BJ (cell line): ENCODE measurements around the gene MCC. TPM values are rescaled to one million over a fixed set of nuclear protein-coding genes. Genes with fewer than 3 reads are reported as not detected.

ENCODE experiments used
- CTCF ChIA-PET: fragments of 350-600 bp; formaldehyde crosslinking; extraction: SDS; loops from one replicate; lab custom pipeline; 2021; ENCODE audit warnings: antibody characterized with exemption, inconsistent platforms; lab: Yijun Ruan, JAX
- POLR2A ChIA-PET: fragments of 300-600 bp; sonication (Branson Sonifier 250); formaldehyde crosslinking; extraction: SDS; loops from one replicate; lab custom pipeline; 2021; ENCODE audit warnings: antibody characterized with exemption; lab: Charles Lee
- DNase-seq: peaks from one replicate; pipeline ENCODE4 v3.0.0-alpha.2; 2011; ENCODE audit warnings: low read depth
- H3K27me3 ChIP-seq: 2 replicates; pipeline ENCODE4 v1.6.0; 2011; ENCODE audit warnings: low read length; ENCODE audit not compliant: control insufficient read depth, insufficient read depth
- H3K36me3 ChIP-seq: 2 replicates; pipeline ENCODE4 v1.5.1; 2011; ENCODE audit warnings: low read length; ENCODE audit not compliant: control insufficient read depth, insufficient read depth
- H3K4me3 ChIP-seq: 2 replicates; pipeline ENCODE4 v1.5.1; 2011; ENCODE audit warnings: low read depth, mild to moderate bottlenecking, control low read depth, low read length
- polyA plus RNA-seq: library from polyadenylated mRNA; depleted of rRNA; stranded (reverse); fragments of >200 nt; gene quantifications from 2 replicates; pipeline ENCODE4 v1.2.3, GENCODE V29; 2011
- TF ChIP-seq, protein P1 (sequence below): IDR thresholded peaks from 2 replicates; pipeline ENCODE4 v1.5.1; 2011; ENCODE audit warnings: low read depth, mild to moderate bottlenecking, control low read depth, inconsistent platforms, low read length, moderate library complexity; ENCODE audit not compliant: insufficient read depth

The MCC gene
- polyA plus RNA-seq, 1 experiment, result 2.3 TPM

DNA sequence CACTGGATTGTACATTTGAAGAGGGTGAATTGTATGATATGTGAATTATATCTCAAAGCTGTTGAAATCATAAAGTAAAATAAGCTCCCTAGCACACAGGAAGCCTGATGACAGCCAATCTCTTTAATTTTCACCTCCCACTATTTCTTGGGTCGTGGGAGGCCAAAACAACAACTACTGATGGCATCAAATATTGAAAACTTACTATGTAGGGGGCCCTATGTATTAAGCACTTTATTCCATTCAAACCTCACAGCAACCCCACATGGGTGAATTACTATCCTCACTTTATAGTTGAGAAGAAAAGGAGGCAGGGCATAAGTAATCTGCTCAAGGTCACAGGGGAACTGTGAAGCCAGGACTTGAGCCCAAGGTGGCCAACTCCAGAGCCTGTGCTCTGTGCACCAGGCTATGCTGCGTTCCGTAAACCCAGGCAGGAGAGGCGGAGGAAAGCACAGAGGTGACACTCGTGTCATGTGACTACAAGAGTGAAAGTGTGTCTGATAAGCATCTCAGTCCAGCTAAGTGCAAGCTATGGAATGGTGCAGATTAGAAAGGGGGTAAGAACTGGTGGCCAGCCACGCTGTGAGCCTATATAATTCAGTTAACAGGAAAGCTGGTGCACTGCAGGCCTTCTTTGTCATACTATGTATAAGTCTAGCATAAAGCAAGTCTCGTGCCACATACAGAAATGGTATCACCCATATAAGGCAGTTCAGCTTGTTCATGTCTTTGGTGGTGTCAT lies 290.6 kb downstream of the MCC start:
- no peaks in the 10 kb centered on the region for H3K27me3 ChIP-seq
- H3K4me3 ChIP-seq, result no peak overlapping the region
- no peak for DNase-seq
- ChIA-PET POLR2A (no interaction called here), CTCF (interaction anchor here (1.0 kb wide), 1 partner anchor 14 kb away, joined by 3 read pairs; no protein-coding TSS in a partner anchor)
- H3K36me3 ChIP-seq, result no peaks in the 10 kb centered on the region
- TF ChIP-seq, protein P1, sequence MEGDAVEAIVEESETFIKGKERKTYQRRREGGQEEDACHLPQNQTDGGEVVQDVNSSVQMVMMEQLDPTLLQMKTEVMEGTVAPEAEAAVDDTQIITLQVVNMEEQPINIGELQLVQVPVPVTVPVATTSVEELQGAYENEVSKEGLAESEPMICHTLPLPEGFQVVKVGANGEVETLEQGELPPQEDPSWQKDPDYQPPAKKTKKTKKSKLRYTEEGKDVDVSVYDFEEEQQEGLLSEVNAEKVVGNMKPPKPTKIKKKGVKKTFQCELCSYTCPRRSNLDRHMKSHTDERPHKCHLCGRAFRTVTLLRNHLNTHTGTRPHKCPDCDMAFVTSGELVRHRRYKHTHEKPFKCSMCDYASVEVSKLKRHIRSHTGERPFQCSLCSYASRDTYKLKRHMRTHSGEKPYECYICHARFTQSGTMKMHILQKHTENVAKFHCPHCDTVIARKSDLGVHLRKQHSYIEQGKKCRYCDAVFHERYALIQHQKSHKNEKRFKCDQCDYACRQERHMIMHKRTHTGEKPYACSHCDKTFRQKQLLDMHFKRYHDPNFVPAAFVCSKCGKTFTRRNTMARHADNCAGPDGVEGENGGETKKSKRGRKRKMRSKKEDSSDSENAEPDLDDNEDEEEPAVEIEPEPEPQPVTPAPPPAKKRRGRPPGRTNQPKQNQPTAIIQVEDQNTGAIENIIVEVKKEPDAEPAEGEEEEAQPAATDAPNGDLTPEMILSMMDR, result no peak

DNA sequence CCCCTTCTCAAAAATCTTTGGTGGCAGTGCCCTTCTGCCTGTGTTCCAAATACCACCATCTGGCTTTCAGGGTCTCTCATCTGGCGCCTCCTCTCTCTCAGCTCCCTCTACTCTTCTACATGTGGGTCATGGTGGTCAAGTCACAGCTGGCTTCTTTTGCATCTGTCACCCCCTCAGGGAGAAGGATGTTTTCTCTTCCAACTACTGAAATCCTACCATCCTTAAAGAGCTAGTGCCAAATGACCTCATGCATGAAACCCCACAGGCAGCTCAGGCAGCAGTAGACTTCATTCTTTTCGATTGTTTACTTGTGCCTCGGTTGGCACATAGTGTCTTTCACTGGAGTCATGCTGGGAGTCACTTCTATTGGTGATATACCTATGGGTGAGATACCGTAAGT lies 292.5 kb downstream of the MCC start:
- TF ChIP-seq, protein P1, result no peak
- POLR2A ChIA-PET, result no interaction called here
- Histone ChIP-seq H3K4me3 (no peak overlapping the region), H3K36me3 (no peaks in the 10 kb centered on the region), H3K27me3 (no peaks in the 10 kb centered on the region)
- no peak for DNase-seq
- CTCF ChIA-PET, result no interaction called here

DNA sequence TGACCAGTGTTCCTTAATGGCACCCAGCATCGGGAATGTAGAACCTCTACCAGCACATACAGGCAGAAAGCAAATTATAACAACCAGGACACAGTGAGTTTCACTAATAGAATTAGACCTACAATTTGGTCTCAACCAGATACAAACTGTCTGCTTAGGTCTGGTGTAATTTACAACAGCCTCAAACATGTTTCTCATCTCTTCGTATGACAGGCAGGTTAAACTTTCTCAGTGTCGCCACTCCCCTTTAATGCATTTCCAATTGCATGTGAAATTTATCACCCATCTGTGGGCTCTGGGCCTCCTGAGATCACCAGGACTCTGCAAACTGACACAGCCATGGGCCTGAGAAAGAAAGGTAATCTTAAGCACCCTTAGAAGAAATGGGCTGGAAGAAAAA lies 293.0 kb downstream of the MCC start:
- TF ChIP-seq, protein P1, result no peak
- ChIA-PET CTCF (no interaction called here), POLR2A (no interaction called here)
- H3K27me3 ChIP-seq, result no peaks in the 10 kb centered on the region
- DNase-seq, result no peak
- no peaks in the 10 kb centered on the region for H3K36me3 ChIP-seq
- H3K4me3 ChIP-seq, result no peak overlapping the region

DNA sequence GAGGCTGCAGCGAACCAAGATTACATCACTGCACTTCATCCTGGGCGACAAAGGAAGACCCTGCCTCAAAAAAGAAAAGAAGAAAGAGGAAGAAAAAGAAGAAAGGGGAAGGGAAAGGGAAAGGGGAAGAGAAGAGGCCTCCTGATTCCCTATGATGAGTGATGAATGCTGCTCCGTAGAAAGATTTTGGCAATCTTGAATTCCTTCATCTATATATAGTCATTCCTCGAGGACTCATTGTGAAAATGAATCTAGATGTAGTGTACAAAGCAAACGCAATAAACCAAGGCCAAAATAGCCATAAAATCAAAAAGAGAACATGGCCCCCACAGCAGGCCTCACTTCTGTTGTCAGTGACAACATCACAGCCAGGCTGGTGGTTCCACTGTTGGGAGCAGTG lies 293.7 kb downstream of the MCC start:
- CTCF ChIA-PET, result no interaction called here
- TF ChIP-seq, protein P1, result no peak
- no peaks in the 10 kb centered on the region for H3K27me3 ChIP-seq

DNA sequence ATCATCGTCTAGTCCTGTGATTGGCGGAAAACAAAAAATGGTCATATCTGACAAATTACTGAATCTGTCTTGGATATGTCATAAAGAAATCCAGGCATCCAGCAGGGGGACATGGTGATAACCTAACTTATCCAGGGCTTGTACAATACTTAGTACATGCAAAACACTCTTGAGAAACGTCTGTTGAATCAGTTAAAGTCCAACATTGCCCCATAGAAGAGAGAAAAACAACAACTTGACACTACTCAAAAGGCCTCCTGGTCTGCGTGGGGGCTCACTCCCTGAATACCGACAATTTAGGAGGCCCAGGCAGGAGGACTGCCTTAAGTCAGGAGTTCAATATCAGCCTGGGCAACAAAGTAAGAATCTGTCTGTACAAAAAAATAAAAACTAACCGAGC lies 294.1 kb downstream of the MCC start:
- no peaks in the 10 kb centered on the region for H3K27me3 ChIP-seq
- no peak overlapping the region for H3K4me3 ChIP-seq
- no peaks in the 10 kb centered on the region for H3K36me3 ChIP-seq
- ChIA-PET POLR2A (interaction anchor here (0.5 kb wide), 1 partner anchor 104 kb away, joined by 7 read pairs; no protein-coding TSS in a partner anchor), CTCF (interaction anchor here (1.3 kb wide), 1 partner anchor 9 kb away, joined by 3 read pairs; no protein-coding TSS in a partner anchor)
- no peak for DNase-seq
- TF ChIP-seq, protein P1, result no peak

More for the DNA sequence above, 293.7 kb downstream of the MCC start:
- DNase-seq, result no peak
- H3K36me3 ChIP-seq, result no peaks in the 10 kb centered on the region
- POLR2A ChIA-PET, result no interaction called here
- H3K4me3 ChIP-seq, result no peak overlapping the region
